MM.1S (cell line): Measurements from ENCODE around the gene DNPH1.

Experiments used
- DNase-seq: peaks from one replicate; pipeline ENCODE4 v3.0.0-alpha.2; 2015
- H2AFZ ChIP-seq: fragments of 300-600 bp; sonication (generic); 2 replicates; pipeline ENCODE4 v1.6.0; 2016; ENCODE audit warnings: antibody characterized with exemption, low read length
- H3F3A ChIP-seq: fragments of 300-600 bp; sonication (generic); 2 replicates; pipeline ENCODE4 v1.6.1; 2016; ENCODE audit warnings: mild to moderate bottlenecking, antibody characterized with exemption, low read length, moderate library complexity, mixed read lengths; ENCODE audit not compliant: insufficient read depth
- H3K27ac ChIP-seq: fragments of 300-600 bp; sonication (generic); 2 replicates; pipeline ENCODE4 v1.5.1; 2016; ENCODE audit warnings: mild to moderate bottlenecking, low read length
- H3K27me3 ChIP-seq: fragments of 300-600 bp; sonication (generic); replicated peaks from 2 replicates; pipeline ENCODE4 v1.6.0; 2016; ENCODE audit warnings: low read length; ENCODE audit not compliant: insufficient read depth
- H3K36me3 ChIP-seq: fragments of 300-600 bp; sonication (generic); replicated peaks from 2 replicates; pipeline ENCODE4 v1.6.1; 2016; ENCODE audit warnings: mild to moderate bottlenecking, low read length, mixed read lengths; ENCODE audit not compliant: insufficient read depth
- H3K4me1 ChIP-seq: fragments of 300-600 bp; sonication (generic); 2 replicates; pipeline ENCODE4 v1.6.1; 2016; ENCODE audit warnings: low read length, mixed read lengths
- H3K4me2 ChIP-seq: fragments of 300-600 bp; sonication (generic); 2 replicates; pipeline ENCODE4 v1.6.0; 2016; ENCODE audit warnings: low read depth, low read length
- H3K4me3 ChIP-seq: fragments of 300-600 bp; sonication (generic); 2 replicates; pipeline ENCODE4 v1.5.1; 2016; ENCODE audit warnings: low read length, mixed read lengths
- H3K79me2 ChIP-seq: fragments of 300-600 bp; sonication (generic); 2 replicates; pipeline ENCODE4 v1.6.1; 2016; ENCODE audit warnings: mixed run types, low read length, mixed read lengths
- H3K9ac ChIP-seq: fragments of 300-600 bp; sonication (generic); 2 replicates; pipeline ENCODE4 v1.6.1; 2016; ENCODE audit warnings: low read length, mixed read lengths
- H3K9me2 ChIP-seq: fragments of 300-600 bp; sonication (generic); replicated peaks from 2 replicates; pipeline ENCODE4 v1.6.1; 2016; ENCODE audit warnings: mild to moderate bottlenecking, low read length, mixed read lengths; ENCODE audit not compliant: insufficient read depth
- H3K9me3 ChIP-seq: fragments of 300-600 bp; sonication (generic); replicated peaks from 2 replicates; pipeline ENCODE4 v1.6.1; 2016; ENCODE audit warnings: mild to moderate bottlenecking, low read length, mixed read lengths; ENCODE audit not compliant: insufficient read depth
- H4K20me1 ChIP-seq: fragments of 300-600 bp; sonication (generic); 2 replicates; pipeline ENCODE4 v1.6.1; 2016; ENCODE audit warnings: mild to moderate bottlenecking, low read length, moderate library complexity, mixed read lengths; ENCODE audit not compliant: insufficient read depth
- CTCF ChIP-seq: fragments of 300-600 bp; sonication (generic); IDR thresholded peaks from 2 replicates; pipeline ENCODE4 v1.5.1; 2016; ENCODE audit warnings: antibody characterized with exemption, low read length, mixed read lengths
- EZH2 ChIP-seq: fragments of 300-600 bp; sonication (generic); optimal IDR thresholded peaks from 2 replicates; pipeline ENCODE3; 2017; ENCODE audit warnings: low read depth, mild to moderate bottlenecking, antibody characterized with exemption, low read length, mixed read lengths
- EZH2phosphoT487 ChIP-seq: fragments of 300-600 bp; sonication (generic); IDR thresholded peaks from 2 replicates; pipeline ENCODE4 v1.6.1; 2018; ENCODE audit warnings: antibody characterized with exemption, low read length

DNPH1 gene

GRCh38 chr6:43196337-43196736, 32.9 kb downstream of the DNPH1 start:
- Histone ChIP-seq H3K9me3 (no peaks in the 10 kb centered on the region), H4K20me1 (no peaks in the 10 kb centered on the region), H3K36me3 (no peaks in the 10 kb centered on the region), H2AFZ (no peak overlapping the region), H3K9me2 (no peaks in the 10 kb centered on the region), H3K79me2 (no peaks in the 10 kb centered on the region), H3K27me3 (no peaks in the 10 kb centered on the region), H3K4me1 (no peaks in the 10 kb centered on the region), H3F3A (no peaks in the 10 kb centered on the region), H3K4me2 (no peak overlapping the region), H3K4me3 (no peak overlapping the region), H3K9ac (no peak overlapping the region), H3K27ac (no peak overlapping the region)
- TF ChIP-seq CTCF (no peak), EZH2phosphoT487 (no peak), EZH2 (no peak)
- no peak for DNase-seq

DNA sequence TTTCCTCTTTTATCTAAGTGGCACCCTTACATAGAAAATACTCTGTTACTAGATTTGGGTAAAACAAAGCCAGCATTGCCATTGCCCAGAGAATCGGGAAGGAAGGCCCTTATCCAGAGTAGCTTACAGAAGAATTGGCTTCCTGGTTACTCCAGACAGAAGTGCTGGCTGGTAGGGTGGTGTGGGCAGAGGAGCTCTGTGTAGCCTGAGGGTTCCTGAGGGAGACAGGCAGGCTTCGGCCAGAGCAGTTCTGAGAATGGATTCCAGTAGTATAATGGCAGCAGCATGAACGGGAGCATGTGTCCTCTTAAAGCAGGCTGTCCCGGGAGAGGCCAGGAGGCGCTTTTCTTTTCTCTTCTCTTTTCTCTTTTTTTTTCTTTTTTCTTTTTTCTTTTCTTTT, 35.4 kb downstream of the DNPH1 start:
- no peaks in the 10 kb centered on the region for H4K20me1 ChIP-seq
- H3K36me3 ChIP-seq = no peaks in the 10 kb centered on the region
- no peak for TF ChIP-seq EZH2phosphoT487
- TF ChIP-seq CTCF = no peak
- TF ChIP-seq EZH2 = no peak
- no peak overlapping the region for H3K4me3 ChIP-seq
- H3K9me3 ChIP-seq = no peaks in the 10 kb centered on the region
- H3K27me3 ChIP-seq = no peaks in the 10 kb centered on the region
- H3K79me2 ChIP-seq = no peaks in the 10 kb centered on the region
- H2AFZ ChIP-seq = no peak overlapping the region
- H3K4me1 ChIP-seq = no peaks in the 10 kb centered on the region
- DNase-seq = no peak
- H3K4me2 ChIP-seq = no peak overlapping the region
- H3K9me2 ChIP-seq = no peaks in the 10 kb centered on the region
- no peak overlapping the region for H3K9ac ChIP-seq
- H3K27ac ChIP-seq = no peak overlapping the region
- H3F3A ChIP-seq = no peaks in the 10 kb centered on the region

- no peak for DNase-seq
- Histone ChIP-seq H3K36me3 (no peaks in the 10 kb centered on the region), H3K79me2 (no peaks in the 10 kb centered on the region), H3K4me1 (no peaks in the 10 kb centered on the region), H3K9ac (no peak overlapping the region), H3K9me2 (no peaks in the 10 kb centered on the region), H3K4me3 (no peak overlapping the region), H4K20me1 (no peaks in the 10 kb centered on the region), H3F3A (no peaks in the 10 kb centered on the region), H3K27me3 (no peaks in the 10 kb centered on the region), H2AFZ (no peak overlapping the region), H3K27ac (no peak overlapping the region), H3K4me2 (no peak overlapping the region), H3K9me3 (no peaks in the 10 kb centered on the region)
- TF ChIP-seq EZH2phosphoT487 (no peak), EZH2 (no peak), CTCF (no peak)
Measured at GRCh38 chr6:43192911-43193310, 36.4 kb downstream of the DNPH1 start.
